Type B pancreatic cell (in vitro differentiated cells): ENCODE data around the gene ADCY2. TPM values are rescaled to one million over a fixed set of nuclear protein-coding genes. Genes with fewer than 3 reads are reported as not detected.

Source experiments
- DNase-seq: peaks from one replicate; pipeline ENCODE4 v3.0.0; 2021; ENCODE audit warnings: mixed read lengths; ENCODE audit not compliant: unreplicated experiment; ENCODE audit errors: extremely low spot score
- H3K27ac Mint-ChIP-seq: 2 replicates; pipeline ENCODE4 v1.8.0; 2021; ENCODE audit warnings: mild to moderate bottlenecking, mixed read lengths
- H3K27me3 Mint-ChIP-seq: 2 replicates; pipeline ENCODE4 v1.8.0; 2021; ENCODE audit warnings: mixed read lengths
- H3K36me3 Mint-ChIP-seq: 2 replicates; pipeline ENCODE4 v1.8.0; 2021; ENCODE audit warnings: mixed read lengths
- H3K4me1 Mint-ChIP-seq: one replicate; pipeline ENCODE4 v1.8.0; 2021; ENCODE audit warnings: mixed read lengths; ENCODE audit not compliant: unreplicated experiment
- H3K4me3 Mint-ChIP-seq: 2 replicates; pipeline ENCODE4 v1.8.0; 2021; ENCODE audit warnings: mild to moderate bottlenecking, mixed read lengths
- H3K9me3 Mint-ChIP-seq: 2 replicates; pipeline ENCODE4 v1.8.0; 2021; ENCODE audit warnings: mixed read lengths
- CTCF ChIP-seq: fragments of 200-600 bp; sonication (generic); conservative IDR thresholded peaks from 2 replicates; pipeline ENCODE4 v1.5.0; 2021; ENCODE audit warnings: antibody characterized with exemption, mild to moderate bottlenecking
- total RNA-seq: library from RNA; stranded (reverse); gene quantifications from 2 replicates; pipeline ENCODE4 v1.2.1, GENCODE V29; 2021; ENCODE audit warnings: low replicate concordance

The ADCY2 gene
- total RNA-seq, 1 donor from 2014 or later: 79.7 TPM

DNA sequence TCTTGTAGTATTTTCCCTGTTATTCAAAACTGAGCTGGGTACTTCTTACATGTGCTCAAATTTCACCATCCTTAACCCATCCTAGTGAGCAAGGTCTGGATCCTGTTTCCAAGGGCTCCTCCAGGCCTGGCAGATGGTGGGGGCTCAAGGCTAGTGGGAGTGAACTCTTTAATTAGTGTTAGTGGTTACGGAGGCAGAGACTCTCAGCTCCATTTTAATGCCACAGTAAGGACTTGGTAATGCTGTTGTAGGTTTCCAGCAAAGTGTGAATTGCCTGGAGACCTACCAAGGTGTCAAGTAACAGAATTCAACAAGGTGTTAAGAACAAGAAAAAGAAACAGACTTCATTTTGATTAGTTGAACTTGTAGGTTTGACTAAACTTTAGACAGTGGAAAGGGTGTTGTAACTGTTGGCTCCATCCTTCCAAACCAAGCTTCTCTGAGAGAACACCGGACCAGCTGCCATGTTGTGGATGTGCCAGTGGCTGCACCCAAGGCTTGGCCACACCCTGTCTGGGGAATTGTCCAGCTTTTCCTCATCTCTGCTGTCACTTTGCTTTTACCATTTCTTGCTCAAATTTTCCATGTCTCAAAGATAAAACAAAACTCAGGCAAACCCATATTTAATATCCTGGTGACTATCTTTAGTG lies 98.7 kb downstream of the ADCY2 start:
- TF ChIP-seq CTCF: no peak
- peaks cover under 1% of the 10 kb centered on the region for H3K36me3 Mint-ChIP-seq
- H3K4me3 Mint-ChIP-seq: no peak overlapping the region
- no peak for DNase-seq
- peaks cover 3% of the 10 kb centered on the region for H3K9me3 Mint-ChIP-seq
- peaks cover 4% of the 10 kb centered on the region for H3K4me1 Mint-ChIP-seq
- H3K27ac Mint-ChIP-seq: no peak overlapping the region
- H3K27me3 Mint-ChIP-seq: no peaks in the 10 kb centered on the region

- no peaks in the 10 kb centered on the region for H3K27me3 Mint-ChIP-seq
- H3K4me1 Mint-ChIP-seq: peaks cover 6% of the 10 kb centered on the region
- no peaks in the 10 kb centered on the region for H3K9me3 Mint-ChIP-seq
- no peak for TF ChIP-seq CTCF
- no peaks in the 10 kb centered on the region for H3K36me3 Mint-ChIP-seq
- DNase-seq: no peak
- H3K4me3 Mint-ChIP-seq: no peak overlapping the region
- H3K27ac Mint-ChIP-seq: no peak overlapping the region
Measured at GRCh38 chr5:7495131-7495517, 99.2 kb downstream of the ADCY2 start.

DNA sequence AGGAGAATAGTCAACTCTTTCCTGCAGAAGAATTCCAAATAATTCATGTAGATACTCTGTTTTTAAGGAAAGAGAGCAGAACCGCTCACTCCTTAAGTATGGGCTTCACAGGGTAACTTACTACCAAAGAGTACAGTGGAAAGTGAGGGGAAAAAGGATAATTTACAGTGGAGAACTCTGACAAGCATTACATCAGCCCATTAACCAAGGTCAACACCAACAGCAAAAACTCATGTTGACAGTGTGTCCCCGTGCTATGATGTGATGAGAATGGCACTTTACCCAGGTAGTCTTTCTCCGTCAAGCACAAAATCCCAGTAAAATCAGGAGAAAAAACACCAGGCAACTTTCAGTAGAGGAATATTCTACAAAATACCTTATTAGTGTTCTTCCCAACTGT lies 104.3 kb downstream of the ADCY2 start:
- H3K4me1 Mint-ChIP-seq: peaks cover 3% of the 10 kb centered on the region
- H3K27ac Mint-ChIP-seq: no peak overlapping the region
- no peak overlapping the region for H3K4me3 Mint-ChIP-seq
- H3K36me3 Mint-ChIP-seq: no peaks in the 10 kb centered on the region
- no peaks in the 10 kb centered on the region for H3K27me3 Mint-ChIP-seq
- no peak for DNase-seq
- TF ChIP-seq CTCF: no peak
- no peaks in the 10 kb centered on the region for H3K9me3 Mint-ChIP-seq

- Mint-ChIP-seq H3K27ac (no peak overlapping the region), H3K4me1 (peaks cover 3% of the 10 kb centered on the region), H3K36me3 (no peaks in the 10 kb centered on the region), H3K4me3 (no peak overlapping the region), H3K9me3 (no peaks in the 10 kb centered on the region), H3K27me3 (no peaks in the 10 kb centered on the region)
- no peak for DNase-seq
- no peak for TF ChIP-seq CTCF
Measured at GRCh38 chr5:7501061-7501460, 105.1 kb downstream of the ADCY2 start.

GRCh38 chr5:7503564-7503963 lies 107.6 kb downstream of the ADCY2 start:
- Mint-ChIP-seq H3K4me1 (peaks cover 3% of the 10 kb centered on the region), H3K36me3 (no peaks in the 10 kb centered on the region), H3K27ac (no peak overlapping the region), H3K27me3 (no peaks in the 10 kb centered on the region), H3K9me3 (no peaks in the 10 kb centered on the region), H3K4me3 (no peak overlapping the region)
- TF ChIP-seq CTCF: no peak
- DNase-seq: no peak
